ENCODE data around the gene TAF6.

DNA sequence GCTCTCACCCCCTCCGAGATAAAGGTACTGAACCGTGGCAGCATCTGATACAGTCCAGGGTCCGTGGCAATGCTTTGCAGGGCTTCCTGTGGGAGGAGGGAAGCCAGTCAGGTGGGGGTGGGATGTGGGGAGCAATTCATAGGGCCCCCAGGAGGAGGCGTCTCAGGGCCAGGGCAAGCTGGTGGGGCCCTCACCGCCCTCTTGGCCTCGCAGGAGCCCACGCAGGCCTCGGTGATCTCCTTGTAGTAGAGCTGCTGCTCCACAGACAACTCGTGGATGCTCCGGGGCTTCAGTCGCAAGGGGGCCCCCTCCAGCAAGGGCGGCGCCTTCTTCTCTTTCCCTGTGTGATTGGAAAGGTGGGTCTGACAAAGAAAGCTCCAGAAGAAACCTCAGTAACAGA, 7.2 kb downstream of the TAF6 start:
- TF ChIP-seq, protein P1, sequence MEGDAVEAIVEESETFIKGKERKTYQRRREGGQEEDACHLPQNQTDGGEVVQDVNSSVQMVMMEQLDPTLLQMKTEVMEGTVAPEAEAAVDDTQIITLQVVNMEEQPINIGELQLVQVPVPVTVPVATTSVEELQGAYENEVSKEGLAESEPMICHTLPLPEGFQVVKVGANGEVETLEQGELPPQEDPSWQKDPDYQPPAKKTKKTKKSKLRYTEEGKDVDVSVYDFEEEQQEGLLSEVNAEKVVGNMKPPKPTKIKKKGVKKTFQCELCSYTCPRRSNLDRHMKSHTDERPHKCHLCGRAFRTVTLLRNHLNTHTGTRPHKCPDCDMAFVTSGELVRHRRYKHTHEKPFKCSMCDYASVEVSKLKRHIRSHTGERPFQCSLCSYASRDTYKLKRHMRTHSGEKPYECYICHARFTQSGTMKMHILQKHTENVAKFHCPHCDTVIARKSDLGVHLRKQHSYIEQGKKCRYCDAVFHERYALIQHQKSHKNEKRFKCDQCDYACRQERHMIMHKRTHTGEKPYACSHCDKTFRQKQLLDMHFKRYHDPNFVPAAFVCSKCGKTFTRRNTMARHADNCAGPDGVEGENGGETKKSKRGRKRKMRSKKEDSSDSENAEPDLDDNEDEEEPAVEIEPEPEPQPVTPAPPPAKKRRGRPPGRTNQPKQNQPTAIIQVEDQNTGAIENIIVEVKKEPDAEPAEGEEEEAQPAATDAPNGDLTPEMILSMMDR (IDR thresholded peaks at IDR 0.05) = no peak
- no peak for TF ChIP-seq EP300 (IDR thresholded peaks at IDR 0.05)
